HL-60 (cell line): Measurements from ENCODE around the gene LST1.

Source experiments
- DNase-seq, 2 experiments: peaks; one replicate each; pipeline ENCODE4 v3.0.0-alpha.2; 2010 to 2020; ENCODE audit warnings: low read depth in 1 of 2, low spot score in 1 of 2
- H3K27ac ChIP-seq: fragments of 250-450 bp; sonication (Bioruptor Pico); replicated peaks from 2 replicates; pipeline ENCODE4 v1.5.1; 2020; ENCODE audit warnings: mild to moderate bottlenecking, moderate library complexity
- H3K27me3 ChIP-seq: fragments of 250-450 bp; sonication (Bioruptor Pico); 2 replicates; pipeline ENCODE4 v1.5.1; 2021; ENCODE audit warnings: mild to moderate bottlenecking, moderate library complexity; ENCODE audit not compliant: insufficient read depth, poor library complexity, severe bottlenecking
- H3K4me3 ChIP-seq: replicated peaks from 2 replicates; pipeline ENCODE4 v1.5.1; 2011; ENCODE audit warnings: mild to moderate bottlenecking, control low read depth, low read length; ENCODE audit not compliant: insufficient read depth
- CTCF ChIP-seq: IDR thresholded peaks from one replicate; pipeline ENCODE4 v1.5.1; 2011; ENCODE audit warnings: low read length, control low read depth, inconsistent platforms; ENCODE audit not compliant: insufficient read depth
- GABPA ChIP-seq: IDR thresholded peaks from 2 replicates; pipeline ENCODE4 v1.6.1; 2012; ENCODE audit warnings: low read depth
- POLR2AphosphoS5 ChIP-seq: IDR thresholded peaks from 2 replicates; pipeline ENCODE4 v1.6.1; 2012; ENCODE audit warnings: low read depth
- REST ChIP-seq: IDR thresholded peaks from 2 replicates; pipeline ENCODE4 v1.6.1; 2012; ENCODE audit warnings: low read depth; ENCODE audit not compliant: insufficient replicate concordance
- SPI1 ChIP-seq: IDR thresholded peaks from 2 replicates; pipeline ENCODE4 v1.6.1; 2012; ENCODE audit warnings: low read depth, mild to moderate bottlenecking, borderline replicate concordance
- long read RNA-seq: library from polyadenylated mRNA; unstranded; transcript quantifications from one replicate; pipeline ENCODE4 v2.0.0, GENCODE V29; 2020

LST1 gene
- long read RNA-seq, partial matches to known transcripts = 4 of 13 reads
- long read RNA-seq, other reads (novel, unspliced or antisense) = 2 of 13 reads

- TF ChIP-seq GABPA (no peak), REST (no peak), SPI1 (peak; percentile 97)
- Histone ChIP-seq H3K4me3 (peak within 1 kb of the TSS; percentile 60), H3K27me3 (no peaks in the 10 kb centered on the region), H3K27ac (peak within 1 kb of the TSS; percentile 98)
- peak; percentile 94 to 97 for DNase-seq
These were observed at the start of gene LST1 for GRCh38 chr6:31586008-31586407. LST1 (plus strand) TSS chr6:31586277; CDS start chr6:31587300, 1,023 bp downstream.

- Histone ChIP-seq H3K27ac (no peak overlapping the region), H3K27me3 (no peaks in the 10 kb centered on the region), H3K4me3 (no peak overlapping the region)
- DNase-seq = no peak
- TF ChIP-seq GABPA (no peak), POLR2AphosphoS5 (no peak), CTCF (no peak), REST (no peak), SPI1 (no peak)
These were observed 47.2 kb upstream of the LST1 start for GRCh38 chr6:31538805-31539400.

GRCh38 chr6:31540640-31541039 is 45.4 kb upstream of the LST1 start:
- Histone ChIP-seq H3K4me3 (peak overlapping the region; percentile 63), H3K27me3 (no peaks in the 10 kb centered on the region), H3K27ac (peak overlapping the region; percentile 98)
- DNase-seq = no peak
- TF ChIP-seq POLR2AphosphoS5 (no peak), GABPA (no peak), REST (no peak), CTCF (no peak), SPI1 (no peak)
